ENCODE results near the gene TRABD2A.

TRABD2A gene

DNA sequence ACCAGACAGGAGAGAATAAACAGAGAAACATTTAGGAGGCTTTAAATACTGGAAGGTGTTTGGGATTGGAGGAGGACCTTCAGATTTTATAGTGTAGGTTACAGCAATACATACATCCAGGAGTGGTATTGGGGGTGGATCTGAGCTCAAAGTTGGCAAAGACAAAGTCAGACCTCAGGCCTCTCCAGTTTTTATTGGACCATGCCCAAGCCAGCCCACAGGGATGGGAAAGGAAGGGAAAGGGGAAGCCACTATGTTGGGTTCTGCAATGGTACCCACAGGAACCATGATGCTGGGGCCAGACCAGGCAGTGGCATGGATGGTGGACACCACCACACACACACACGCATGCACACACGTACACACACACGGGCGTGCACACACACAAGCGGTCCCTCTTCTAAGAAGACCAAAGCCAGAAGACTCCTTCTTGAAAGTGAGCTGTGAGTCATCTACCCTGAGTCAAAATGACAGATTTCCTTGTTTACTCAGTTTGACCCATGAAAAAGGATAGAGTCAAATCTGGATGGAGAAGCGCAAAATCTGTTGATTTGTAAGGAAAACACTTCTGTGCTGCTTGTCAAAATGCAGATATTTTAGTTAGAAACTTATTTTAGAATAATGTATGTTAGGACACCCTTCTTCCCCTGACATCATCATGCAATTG, 87.9 kb downstream of the TRABD2A start:
- TF ChIP-seq CTCF (IDR thresholded peaks at IDR 0.05; ENCODE audit: low read depth, low read length), result no peak
- Histone ChIP-seq H3K27ac (no peak overlapping the region), H3K4me3 (ENCODE audit: low read depth, low read length) (no peak overlapping the region), H3K27me3 (ENCODE audit: insufficient read depth, low read depth, severe bottlenecking) (no peaks in the 10 kb centered on the region), H3K36me3 (no peaks in the 10 kb centered on the region), H3K9me3 (ENCODE audit: severe bottlenecking) (peaks cover 3% of the 10 kb centered on the region)
- DNase-seq, result no peak

GRCh38 chr2:84788498-84788897, 92.4 kb downstream of the TRABD2A start:
- Histone ChIP-seq H3K36me3 (no peaks in the 10 kb centered on the region), H3K27ac (no peak overlapping the region), H3K27me3 (ENCODE audit: insufficient read depth, low read depth, severe bottlenecking) (no peaks in the 10 kb centered on the region), H3K9me3 (ENCODE audit: severe bottlenecking) (peaks cover 1% of the 10 kb centered on the region), H3K4me3 (ENCODE audit: low read depth, low read length) (no peak overlapping the region)
- no peak for DNase-seq
- no peak for TF ChIP-seq CTCF (IDR thresholded peaks at IDR 0.05; ENCODE audit: low read depth, low read length)

DNA sequence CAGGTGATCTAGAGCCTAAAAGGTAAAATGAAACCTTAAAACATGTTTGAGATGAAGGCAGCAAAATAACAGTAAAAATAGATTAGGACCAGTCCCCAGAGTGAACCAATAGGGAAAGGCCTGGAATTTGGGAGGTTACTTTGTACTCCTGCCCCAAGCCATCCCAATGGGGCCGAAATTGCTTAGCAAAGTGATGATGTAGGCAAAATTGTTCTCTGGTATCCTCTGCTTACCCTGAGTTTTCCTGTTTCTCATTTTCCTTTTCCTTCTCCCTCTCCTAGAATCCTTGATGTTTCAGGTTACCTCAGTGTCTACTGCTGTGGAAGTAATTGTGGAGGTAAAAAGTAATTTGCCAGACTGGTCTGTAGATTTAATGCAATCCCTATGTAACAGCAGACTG, 92.9 kb downstream of the TRABD2A start:
- no peaks in the 10 kb centered on the region for H3K27me3 ChIP-seq (ENCODE audit: insufficient read depth, low read depth, severe bottlenecking)
- TF ChIP-seq CTCF (IDR thresholded peaks at IDR 0.05; ENCODE audit: low read depth, low read length), result no peak
- DNase-seq, result no peak

GRCh38 chr2:84786601-84787000, 94.3 kb downstream of the TRABD2A start:
- TF ChIP-seq CTCF (IDR thresholded peaks at IDR 0.05; ENCODE audit: low read depth, low read length), result no peak
- H3K36me3 ChIP-seq, result no peaks in the 10 kb centered on the region

More for the DNA sequence above, 92.9 kb downstream of the TRABD2A start:
- Histone ChIP-seq H3K27ac (no peak overlapping the region), H3K36me3 (no peaks in the 10 kb centered on the region), H3K4me3 (ENCODE audit: low read depth, low read length) (no peak overlapping the region), H3K9me3 (ENCODE audit: severe bottlenecking) (no peaks in the 10 kb centered on the region)

DNA sequence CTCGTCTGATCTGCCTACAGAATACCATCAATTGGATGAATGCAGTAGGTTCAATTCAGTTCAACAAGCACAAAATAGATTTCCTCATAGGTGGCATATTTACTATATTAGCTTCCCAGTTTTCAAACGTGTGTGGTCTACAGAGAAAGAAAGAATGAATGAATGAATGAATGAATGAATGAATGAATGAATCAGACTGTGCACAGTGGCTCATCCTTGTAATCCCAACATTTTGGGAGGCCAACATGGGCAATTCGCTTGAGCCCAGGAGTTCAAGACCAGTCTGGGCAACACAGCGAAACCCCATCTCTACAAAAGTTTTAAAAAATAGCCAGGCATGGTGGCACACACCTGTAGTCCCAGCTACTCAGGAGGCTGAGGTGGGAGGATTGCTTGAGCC, 94.9 kb downstream of the TRABD2A start:
- Histone ChIP-seq H3K4me3 (ENCODE audit: low read depth, low read length) (no peak overlapping the region), H3K27me3 (ENCODE audit: insufficient read depth, low read depth, severe bottlenecking) (no peaks in the 10 kb centered on the region), H3K36me3 (no peaks in the 10 kb centered on the region), H3K9me3 (ENCODE audit: severe bottlenecking) (no peaks in the 10 kb centered on the region), H3K27ac (no peak overlapping the region)
- no peak for DNase-seq
- no peak for TF ChIP-seq CTCF (IDR thresholded peaks at IDR 0.05; ENCODE audit: low read depth, low read length)

More at GRCh38 chr2:84786601-84787000, 94.3 kb downstream of the TRABD2A start:
- H3K27ac ChIP-seq, result no peak overlapping the region
- no peak for DNase-seq
- H3K4me3 ChIP-seq (ENCODE audit: low read depth, low read length), result no peak overlapping the region
- no peaks in the 10 kb centered on the region for H3K9me3 ChIP-seq (ENCODE audit: severe bottlenecking)
- no peaks in the 10 kb centered on the region for H3K27me3 ChIP-seq (ENCODE audit: insufficient read depth, low read depth, severe bottlenecking)

All from WERI-Rb-1 (cell line).